Heart left ventricle (tissue), 16 donors: Measurements from ENCODE around the gene HCK. TPM values are rescaled to one million over a fixed set of nuclear protein-coding genes. Genes with fewer than 3 reads are reported as not detected.

ENCODE experiments used
- ATAC-seq, 4 donors: fragments of 200-7000 bp; cut with Tn5 transposase; one replicate each; pipeline ENCODE4 v1.9.1; 2020 to 2022; ENCODE audit warnings: moderate library complexity in 4 of 4, mild to moderate bottlenecking in 3 of 4, moderate number of reproducible peaks in 1 of 4
- DNase-seq, 5 donors: peaks; one replicate each; pipeline ENCODE4 v3.0.0-alpha.2; 2020
- H3K27ac ChIP-seq, 12 donors: fragments of 200-600 bp; sonication (generic) in 4 of 12; one replicate each; pipeline versions ENCODE4 v1.5.0 to v1.8.0; 2016 to 2022; ENCODE audit warnings: mild to moderate bottlenecking in 2 of 12
- H3K27me3 ChIP-seq, 9 donors: fragments of 200-600 bp; sonication (generic) in 2 of 9; one replicate each; pipeline versions ENCODE4 v1.5.1 to v1.8.0; 2016 to 2022; ENCODE audit warnings: mild to moderate bottlenecking in 3 of 9
- H3K36me3 ChIP-seq, 9 donors: fragments of 200-600 bp; sonication (generic) in 2 of 9; one replicate each; pipeline versions ENCODE4 v1.5.0 to v1.8.0; 2018 to 2022; ENCODE audit warnings: mild to moderate bottlenecking in 2 of 9
- H3K4me1 ChIP-seq, 12 donors: fragments of 200-600 bp; sonication (generic) in 4 of 12; one replicate each; pipeline versions ENCODE4 v1.5.0 to v1.8.0; 2016 to 2022; ENCODE audit warnings: mild to moderate bottlenecking in 3 of 12
- H3K4me3 ChIP-seq, 12 donors: fragments of 200-600 bp; sonication (generic) in 4 of 12; one replicate each; pipeline versions ENCODE4 v1.5.0 to v1.8.0; 2017 to 2022; ENCODE audit warnings: mild to moderate bottlenecking in 9 of 12, moderate library complexity in 4 of 12
- H3K9me3 ChIP-seq, 12 donors: fragments of 200-600 bp; sonication (generic) in 4 of 12; one replicate each; pipeline versions ENCODE4 v1.5.0 to v1.8.0; 2016 to 2022; ENCODE audit warnings: mild to moderate bottlenecking in 1 of 12
- POLR2A ChIP-seq, 2 donors: fragments of 450-650 bp; IDR thresholded peaks; one replicate each; pipeline ENCODE4 v1.6.1; 2017; ENCODE audit warnings: antibody characterized with exemption in 2 of 2, mild to moderate bottlenecking in 2 of 2, moderate library complexity in 2 of 2
- WGBS, 4 donors: extraction: QIAGEN DNeasy Blood & Tissue Kit in 2 of 4; methylation state at CpG; one replicate each; pipeline versions ENCODE4 v1.1.5 to v1.1.7; 2013 to 2018; 5-methylcytosine and 5-hydroxymethylcytosine counted together
- intact Hi-C, 10 donors: fragments of 100-400 bp; cut with DNase I; formaldehyde crosslinking; loops; one replicate each; pipeline versions ENCODE4 v1.11.1 to v1.14.2; 2022
- polyA plus RNA-seq, 2 donors: library from polyadenylated mRNA; stranded (reverse); fragments of 200-250 nt; gene quantifications; one replicate each; pipeline ENCODE4 v1.2.3, GENCODE V29; 2013
- total RNA-seq, 9 donors: library from RNA; depleted of rRNA in 2 of 9; stranded (reverse); fragments of >200 nt in 2 of 9; fragmentation: NEBNext Ultra II Directional in 3 of 9; extraction: Animal tissue kit (Norgen Biotek cat#: 25700) in 3 of 9; gene quantifications; one replicate each; pipeline versions ENCODE4 v1.1.0 to v1.2.4, GENCODE V29; 2016 to 2023
- TF ChIP-seq, protein P1 (sequence below), 12 donors: fragments of 200-600 bp; sonication (generic) in 4 of 12; IDR thresholded peaks; one replicate each; pipeline versions ENCODE4 v1.5.0 to v1.8.0; 2018 to 2022; ENCODE audit warnings: antibody characterized with exemption in 12 of 12, mild to moderate bottlenecking in 5 of 12
- donor health status: ischemic (EF 13 %, LVEDD 7.1; RV severe dilation, severe dysfunction).
- donor health status: healthy with polysubstance abuse.
- donor health status: DM: no; HTN: yes; CAD: no.
- donor health status: DM: no; HTN: no; CAD: no.
- donor health status: ischemic (EF 25% LVEDD 6.9; RV normal size, moderate dysfunction).
- donor health status: ischemic (EF 25% LVEDD 5.7; RV mildly dilated, moderate dysfunction).
- donor health status: healthy.
- donor health status: DM: yes; HTN: yes; CAD: no.
- donor health status: ischemic (EF 35%, LVEDD 5.7; RV mildly dilated, moderate dysfunction).
- donor health status: nonischemic (EF 11% LVEDD 7.7; RV severe dilation, severe dysfunction).
- donor health status: DM: yes; HTN: yes; CAD: no.
- donor health status: PGD.
- donor health status: ischemic (EF 29% LVEDD 5.4; RV normal size, mild dysfunction).
- donor health status: nonischemic (EF 23%, LVEDD 6.1; RV moderate dilation, normal function).

Gene HCK
- total and polyA plus RNA-seq, 11 donors: 1.4 to 52.0 (median 4.4) TPM

DNA sequence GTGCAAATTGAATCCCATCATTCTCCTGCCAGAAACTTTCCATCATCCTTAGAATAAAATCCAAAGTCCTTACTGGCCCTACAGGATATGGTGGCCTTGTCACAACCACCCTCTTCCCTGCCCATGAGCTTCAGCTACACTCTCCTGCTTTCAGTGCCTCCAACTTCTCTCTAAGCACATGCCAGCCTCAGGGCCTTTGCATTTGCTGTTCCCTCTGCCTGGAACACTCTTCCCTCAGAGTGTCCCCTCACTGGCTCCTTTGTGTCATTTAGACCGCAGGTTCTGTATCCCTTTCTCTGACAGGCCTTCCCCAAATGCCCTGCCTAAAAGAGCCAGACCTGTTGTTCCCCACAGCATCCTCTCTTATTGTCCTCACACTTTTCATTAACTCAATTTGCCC is 18.2 kb downstream of the HCK start:
- TF ChIP-seq, protein P1, sequence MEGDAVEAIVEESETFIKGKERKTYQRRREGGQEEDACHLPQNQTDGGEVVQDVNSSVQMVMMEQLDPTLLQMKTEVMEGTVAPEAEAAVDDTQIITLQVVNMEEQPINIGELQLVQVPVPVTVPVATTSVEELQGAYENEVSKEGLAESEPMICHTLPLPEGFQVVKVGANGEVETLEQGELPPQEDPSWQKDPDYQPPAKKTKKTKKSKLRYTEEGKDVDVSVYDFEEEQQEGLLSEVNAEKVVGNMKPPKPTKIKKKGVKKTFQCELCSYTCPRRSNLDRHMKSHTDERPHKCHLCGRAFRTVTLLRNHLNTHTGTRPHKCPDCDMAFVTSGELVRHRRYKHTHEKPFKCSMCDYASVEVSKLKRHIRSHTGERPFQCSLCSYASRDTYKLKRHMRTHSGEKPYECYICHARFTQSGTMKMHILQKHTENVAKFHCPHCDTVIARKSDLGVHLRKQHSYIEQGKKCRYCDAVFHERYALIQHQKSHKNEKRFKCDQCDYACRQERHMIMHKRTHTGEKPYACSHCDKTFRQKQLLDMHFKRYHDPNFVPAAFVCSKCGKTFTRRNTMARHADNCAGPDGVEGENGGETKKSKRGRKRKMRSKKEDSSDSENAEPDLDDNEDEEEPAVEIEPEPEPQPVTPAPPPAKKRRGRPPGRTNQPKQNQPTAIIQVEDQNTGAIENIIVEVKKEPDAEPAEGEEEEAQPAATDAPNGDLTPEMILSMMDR (IDR thresholded peaks at IDR 0.05): no peak
- TF ChIP-seq POLR2A (IDR thresholded peaks at IDR 0.05): no peak
- intact Hi-C loops: loop anchor here in 1 of 10 donors (10.0 kb wide), 1 partner anchor 65 kb away; no protein-coding TSS in a partner anchor
- DNase-seq (no peak), ATAC-seq (no peak)
- WGBS, 4 donors: 86 to 92% (median 90%) methylated on average over 1 of the region's 1 CpG
- H3K9me3 ChIP-seq: no peaks in the 10 kb centered on the region
- peaks cover 0 to 4% (median 0%) of the 10 kb centered on the region in 9 donors for H3K27me3 ChIP-seq
- no peak overlapping the region for H3K4me3 ChIP-seq
- H3K4me1 ChIP-seq: peaks cover 0 to 51% (median 0%) of the 10 kb centered on the region in 12 donors
- H3K36me3 ChIP-seq: peaks cover 0 to 35% (median 0%) of the 10 kb centered on the region in 9 donors
- peak overlapping the region in 1 of 12 donors; percentile 92 for H3K27ac ChIP-seq

DNA sequence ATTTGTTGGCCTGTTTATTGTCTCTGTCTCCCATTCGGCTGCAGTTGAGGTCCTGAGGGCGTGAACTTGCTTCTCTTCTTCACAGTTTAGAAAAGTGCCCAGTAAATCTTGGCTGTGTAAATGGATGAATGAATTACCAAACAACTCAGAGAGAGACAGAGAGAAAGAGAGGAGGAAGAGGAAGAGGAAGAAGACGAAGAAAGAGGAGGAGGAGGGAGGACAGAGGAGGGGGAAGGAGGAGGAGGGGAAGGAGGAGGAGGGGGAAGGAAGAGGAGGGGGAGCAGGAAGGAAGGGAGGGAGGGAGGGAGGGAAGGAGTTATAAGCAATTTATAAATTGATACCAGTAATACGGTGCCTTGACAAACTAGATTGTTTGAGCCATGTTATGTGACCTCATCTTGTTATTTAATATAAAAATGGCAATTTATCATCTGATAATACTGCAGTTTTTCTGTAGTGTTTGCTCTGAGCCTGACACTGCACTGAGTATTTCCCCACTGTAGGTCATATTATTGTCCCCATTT is 18.7 kb downstream of the HCK start:
- Histone ChIP-seq H3K9me3 (no peaks in the 10 kb centered on the region), H3K4me1 (peaks cover 0 to 46% (median 0%) of the 10 kb centered on the region in 12 donors), H3K4me3 (no peak overlapping the region), H3K36me3 (peaks cover 0 to 37% (median 0%) of the 10 kb centered on the region in 9 donors), H3K27ac (peak overlapping the region in 1 of 12 donors; percentile 92), H3K27me3 (peaks cover 0 to 4% (median 0%) of the 10 kb centered on the region in 9 donors)
- TF ChIP-seq, protein P1 (IDR thresholded peaks at IDR 0.05): no peak
- whole genome bisulfite sequencing, 4 donors: 39 to 51% (median 46%) methylated on average over 4 of the region's 4 CpGs
- DNase-seq (no peak), ATAC-seq (no peak)
- intact Hi-C loops: loop anchor here in 1 of 10 donors (10.0 kb wide), 1 partner anchor 64 kb away; no protein-coding TSS in a partner anchor

DNA sequence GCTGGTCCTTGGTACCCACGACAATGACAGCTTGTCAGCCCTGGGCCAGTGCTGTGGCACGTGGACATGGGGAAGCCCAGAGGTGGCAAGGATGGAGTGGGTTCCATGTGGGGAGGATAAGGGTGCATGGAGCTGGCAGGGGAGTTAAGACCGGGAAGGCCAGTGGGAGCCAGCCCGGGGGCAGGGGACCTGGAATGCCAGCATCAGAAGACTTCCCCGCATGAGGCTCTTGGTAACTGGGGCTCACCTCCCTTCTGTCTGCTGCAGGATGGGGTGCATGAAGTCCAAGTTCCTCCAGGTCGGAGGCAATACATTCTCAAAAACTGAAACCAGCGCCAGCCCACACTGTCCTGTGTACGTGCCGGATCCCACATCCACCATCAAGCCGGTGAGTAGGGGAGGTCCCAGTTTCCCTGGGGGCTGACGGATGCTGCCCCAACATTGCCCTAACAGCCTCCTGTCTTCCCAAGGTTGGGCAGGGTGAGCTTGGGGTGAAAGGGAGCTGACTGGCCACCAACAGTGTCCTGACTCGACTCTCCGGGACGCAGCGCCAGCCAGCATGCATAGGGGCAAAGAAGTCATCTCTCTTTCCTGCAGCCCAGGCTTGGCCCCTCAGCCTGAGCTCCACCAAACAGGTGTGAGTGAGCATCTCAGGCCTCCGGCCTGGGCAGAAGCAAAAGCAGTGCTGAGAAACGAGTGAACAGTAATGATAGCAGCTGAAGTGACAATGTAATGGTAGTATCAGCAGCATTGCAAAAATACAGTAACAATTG is 19.5 kb downstream of the HCK start:
- 76 to 84% (median 82%) methylated on average over 17 of the region's 17 CpGs for WGBS, 4 donors

More for the DNA sequence above, 19.5 kb downstream of the HCK start:
- Histone ChIP-seq H3K4me3 (no peak overlapping the region), H3K27me3 (peaks cover 0 to 2% (median 0%) of the 10 kb centered on the region in 9 donors), H3K4me1 (peaks cover 0 to 45% (median 0%) of the 10 kb centered on the region in 12 donors), H3K27ac (peak overlapping the region in 1 of 12 donors; percentile 42), H3K9me3 (no peaks in the 10 kb centered on the region), H3K36me3 (peaks cover 0 to 45% (median 0%) of the 10 kb centered on the region in 9 donors)
- DNase-seq (no peak), ATAC-seq (no peak)
- TF ChIP-seq POLR2A (IDR thresholded peaks at IDR 0.05): no peak
- TF ChIP-seq, protein P1 (IDR thresholded peaks at IDR 0.05): no peak
- intact Hi-C loops: loop anchor here in 1 of 10 donors (10.0 kb wide), 1 partner anchor 63 kb away; no protein-coding TSS in a partner anchor
